Measurements from ENCODE around the gene ZNRF1. TPM values are rescaled to one million over a fixed set of nuclear protein-coding genes. Genes with fewer than 3 reads are reported as not detected.
A peak's percentile ranks its signal among the peaks of the same experiment; 100 is the strongest.

Gene ZNRF1
- total and polyA plus RNA-seq, 8 donors: 5.3 to 11.4 (median 7.9) TPM

DNA sequence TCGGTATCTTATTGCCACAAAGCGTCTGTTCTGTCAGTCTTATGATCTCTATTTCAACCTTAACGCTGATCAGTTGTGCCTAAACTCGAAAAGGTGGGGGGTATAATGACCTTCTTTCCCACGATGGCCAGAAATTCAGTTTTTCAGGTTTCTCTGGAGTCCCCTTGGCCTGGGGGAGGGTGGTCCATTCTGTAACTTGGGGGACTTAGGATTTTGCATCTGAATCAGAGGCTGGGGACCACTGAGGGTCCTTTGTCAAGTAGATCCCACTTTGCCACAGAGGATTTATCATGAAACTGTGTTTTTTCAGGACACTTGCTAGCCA is 7.6 kb upstream of the ZNRF1 start:
- Histone ChIP-seq H3K27me3 (no peaks in the 10 kb centered on the region), H3K9me3 (no peaks in the 10 kb centered on the region), H3K4me1 (peaks cover 12 to 15% (median 13%) of the 10 kb centered on the region in 3 donors), H3K4me3 (no peak overlapping the region), H3K36me3 (no peaks in the 10 kb centered on the region), H3K27ac (peak overlapping the region; percentile 48 to 82 (median 63))
- ATAC-seq (no peak), DNase-seq (no peak), FAIRE-seq (no peak)
- intact Hi-C loops (cut with DNase I): no loop called here
- TF ChIP-seq, protein P1, sequence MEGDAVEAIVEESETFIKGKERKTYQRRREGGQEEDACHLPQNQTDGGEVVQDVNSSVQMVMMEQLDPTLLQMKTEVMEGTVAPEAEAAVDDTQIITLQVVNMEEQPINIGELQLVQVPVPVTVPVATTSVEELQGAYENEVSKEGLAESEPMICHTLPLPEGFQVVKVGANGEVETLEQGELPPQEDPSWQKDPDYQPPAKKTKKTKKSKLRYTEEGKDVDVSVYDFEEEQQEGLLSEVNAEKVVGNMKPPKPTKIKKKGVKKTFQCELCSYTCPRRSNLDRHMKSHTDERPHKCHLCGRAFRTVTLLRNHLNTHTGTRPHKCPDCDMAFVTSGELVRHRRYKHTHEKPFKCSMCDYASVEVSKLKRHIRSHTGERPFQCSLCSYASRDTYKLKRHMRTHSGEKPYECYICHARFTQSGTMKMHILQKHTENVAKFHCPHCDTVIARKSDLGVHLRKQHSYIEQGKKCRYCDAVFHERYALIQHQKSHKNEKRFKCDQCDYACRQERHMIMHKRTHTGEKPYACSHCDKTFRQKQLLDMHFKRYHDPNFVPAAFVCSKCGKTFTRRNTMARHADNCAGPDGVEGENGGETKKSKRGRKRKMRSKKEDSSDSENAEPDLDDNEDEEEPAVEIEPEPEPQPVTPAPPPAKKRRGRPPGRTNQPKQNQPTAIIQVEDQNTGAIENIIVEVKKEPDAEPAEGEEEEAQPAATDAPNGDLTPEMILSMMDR (IDR thresholded peaks at IDR 0.05): no peak
- WGBS, 2 donors: 32 to 41% methylated on average over 5 of the region's 5 CpGs

DNA sequence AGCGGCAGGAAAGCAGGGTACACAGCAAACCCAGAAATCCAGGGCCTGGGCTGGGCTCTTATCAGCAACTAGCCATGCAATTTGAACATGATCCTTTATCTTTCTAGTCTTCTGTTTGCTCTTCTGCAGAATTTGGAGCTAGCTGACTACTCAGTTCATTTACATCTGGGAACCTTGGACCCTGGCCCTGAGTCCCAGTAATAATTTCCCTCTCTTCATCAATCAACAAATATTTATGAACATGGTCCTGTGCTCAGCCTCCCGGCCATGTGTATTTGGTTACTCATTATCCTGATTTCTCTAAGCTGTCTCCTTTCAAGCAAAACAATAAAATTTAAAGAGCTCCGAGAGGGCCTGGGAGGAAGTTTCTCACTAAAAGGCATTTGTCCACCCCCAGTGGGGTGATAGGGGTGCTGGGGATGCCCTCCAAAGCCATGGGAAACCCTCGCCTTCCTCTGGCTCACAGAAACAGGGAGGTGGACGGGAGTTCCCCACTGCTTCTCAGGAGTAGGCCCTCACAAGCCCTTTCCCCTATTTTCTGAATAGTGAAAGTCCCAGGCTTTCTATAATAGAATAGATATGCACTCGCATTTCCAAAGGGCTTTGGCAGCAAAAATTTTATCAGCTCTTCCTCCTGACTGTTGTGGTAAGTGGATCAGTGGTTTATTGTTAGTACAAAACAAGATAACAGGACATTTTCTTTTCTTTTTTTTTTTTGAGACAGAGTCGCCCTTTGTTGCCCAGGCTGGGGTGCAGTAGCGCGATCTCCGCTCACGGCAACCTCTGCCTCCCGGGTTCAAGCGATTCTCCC is 7.0 kb upstream of the ZNRF1 start:
- H3K4me3 ChIP-seq: peak overlapping the region in 1 of 4 donors; percentile 14

DNA sequence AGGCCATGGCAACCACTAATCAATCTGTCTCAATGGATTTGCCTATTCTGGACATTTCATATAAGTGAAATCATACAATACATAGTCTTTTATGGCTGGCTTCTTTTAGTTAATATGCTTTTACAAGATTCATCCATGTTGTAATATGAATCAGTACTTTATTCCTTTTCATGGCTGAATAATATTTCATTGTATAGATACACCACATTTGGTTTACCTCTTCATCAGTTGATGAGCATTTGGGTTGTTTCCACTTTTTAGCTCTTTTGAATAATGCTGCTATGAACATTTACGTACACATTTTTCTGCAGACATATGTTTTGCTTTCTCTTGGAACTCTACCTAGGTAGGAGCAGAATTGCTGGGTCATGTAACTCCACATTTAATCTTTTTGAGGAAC is 2.8 kb upstream of the ZNRF1 start:
- Histone ChIP-seq H3K27ac (no peak overlapping the region), H3K4me1 (peaks cover 17 to 29% (median 23%) of the 10 kb centered on the region in 3 donors), H3K36me3 (no peaks in the 10 kb centered on the region), H3K4me3 (no peak overlapping the region), H3K9me3 (no peaks in the 10 kb centered on the region), H3K27me3 (no peaks in the 10 kb centered on the region)
- FAIRE-seq (no peak), DNase-seq (no peak), ATAC-seq (no peak)
- WGBS, 2 donors: 97 to 100% methylated on average over 1 of the region's 1 CpG
- intact Hi-C loops (cut with DNase I): loop anchor here in 2 of 3 donors (5.0 kb wide), 1 partner anchor 116 kb away; no protein-coding TSS in a partner anchor
- TF ChIP-seq, protein P1 (IDR thresholded peaks at IDR 0.05): no peak

More for the DNA sequence above, 7.0 kb upstream of the ZNRF1 start:
- no peak for FAIRE-seq
- intact Hi-C loops (cut with DNase I): no loop called here
- H3K4me1 ChIP-seq: peaks cover 12 to 17% (median 13%) of the 10 kb centered on the region in 3 donors
- 20 to 23% methylated on average over 13 of the region's 13 CpGs for WGBS, 2 donors
- no peaks in the 10 kb centered on the region for H3K27me3 ChIP-seq
- DNase-seq: peak in 4 of 6 donors; percentile 42 to 46 (median 44)
- H3K9me3 ChIP-seq: no peaks in the 10 kb centered on the region
- peak; percentile 85 to 91 (median 90) for ATAC-seq
- peak overlapping the region; percentile 48 to 82 (median 63) for H3K27ac ChIP-seq
- TF ChIP-seq, protein P1 (IDR thresholded peaks at IDR 0.05): no peak
- no peaks in the 10 kb centered on the region for H3K36me3 ChIP-seq

DNA sequence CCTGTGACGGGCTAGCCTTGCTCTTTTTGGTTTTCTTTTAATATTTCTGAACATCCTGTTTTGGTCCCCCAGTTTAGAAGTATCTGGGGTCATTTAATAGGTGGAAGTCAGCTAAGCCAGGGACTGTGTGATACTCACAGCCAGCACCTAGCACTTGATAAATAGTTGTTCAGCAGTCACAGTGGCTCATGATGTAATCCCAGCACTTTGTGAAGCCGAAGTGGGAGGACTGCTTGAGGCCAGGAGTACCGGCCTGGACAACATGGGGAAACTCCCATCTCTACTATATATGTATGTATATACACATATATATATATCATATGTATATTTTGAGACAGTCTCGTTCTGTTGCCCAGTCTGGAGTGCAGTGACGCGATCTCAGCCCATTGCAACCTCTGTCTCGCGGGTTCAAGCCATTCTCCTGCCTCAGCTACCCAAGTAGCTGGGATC is 1.8 kb upstream of the ZNRF1 start:
- 65 to 70% methylated on average over 8 of the region's 8 CpGs for WGBS, 2 donors
- H3K9me3 ChIP-seq: no peaks in the 10 kb centered on the region
- DNase-seq (no peak), FAIRE-seq (no peak), ATAC-seq (peak in 1 of 4 donors; percentile 5)
- H3K27ac ChIP-seq: peak overlapping the region in 2 of 4 donors; percentile 1 to 33
- H3K36me3 ChIP-seq: no peaks in the 10 kb centered on the region
- H3K4me1 ChIP-seq: peaks cover 9 to 21% (median 16%) of the 10 kb centered on the region in 3 donors
- no peak overlapping the region for H3K4me3 ChIP-seq
- TF ChIP-seq, protein P1 (IDR thresholded peaks at IDR 0.05): no peak
- intact Hi-C loops (cut with DNase I): loop anchor here in 2 of 3 donors (5.0 kb wide), 1 partner anchor 115 kb away; no protein-coding TSS in a partner anchor
- H3K27me3 ChIP-seq: no peaks in the 10 kb centered on the region
